G401.6 (cell line): Measurements from ENCODE around the gene KAT2B.
"Not testable (repeated sequence)": the region's sequence is repeated elsewhere in the genome, so short reads cannot be mapped to it uniquely, and the experiment has no call there.

Source experiments
- FAIRE-seq: peaks from 2 replicates; lab custom pipeline; 2012; peaks lifted over from hg19 to GRCh38; lab: Jason Lieb, UNC

KAT2B gene

GRCh38 chr3:20039765-20040547, at the start of gene KAT2B:
Gene KAT2B (plus strand): TSS chr3:20040446. CDS start chr3:20040478, 32 bp downstream.
- FAIRE-seq, result no peak

- no peak for FAIRE-seq
Measured at GRCh38 chr3:19994796-19995195, 45.5 kb upstream of the KAT2B start.

GRCh38 chr3:19997502-19997901, 42.7 kb upstream of the KAT2B start:
- FAIRE-seq, result no peak

GRCh38 chr3:20001932-20002331, 38.3 kb upstream of the KAT2B start:
- no peak for FAIRE-seq

GRCh38 chr3:20007960-20008359, 32.3 kb upstream of the KAT2B start:
- FAIRE-seq, result no peak

GRCh38 chr3:20008646-20009045, 31.6 kb upstream of the KAT2B start:
- FAIRE-seq, result no peak

- no peak for FAIRE-seq
Measured at GRCh38 chr3:20012164-20012563, 28.1 kb upstream of the KAT2B start, which contains the start of gene PP2D1. Gene PP2D1 (minus strand): TSS chr3:20012264. CDS start chr3:20012072, 192 bp downstream.

GRCh38 chr3:20013396-20013795, 26.9 kb upstream of the KAT2B start:
- no peak for FAIRE-seq

GRCh38 chr3:20015525-20015924, 24.7 kb upstream of the KAT2B start:
- no peak for FAIRE-seq

- not testable (repeated sequence) for FAIRE-seq
Measured at GRCh38 chr3:20016076-20016475, 24.2 kb upstream of the KAT2B start.

- FAIRE-seq, result no peak
Measured at GRCh38 chr3:20022954-20023622, 17.2 kb upstream of the KAT2B start.

- FAIRE-seq, result no peak
Measured at GRCh38 chr3:20023623-20024405, 16.4 kb upstream of the KAT2B start.

- no peak for FAIRE-seq
Measured at GRCh38 chr3:20027136-20027535, 13.1 kb upstream of the KAT2B start.

GRCh38 chr3:20028905-20029331, 11.3 kb upstream of the KAT2B start:
- no peak for FAIRE-seq

GRCh38 chr3:20031939-20032338, 8.3 kb upstream of the KAT2B start:
- FAIRE-seq, result not testable (repeated sequence)

GRCh38 chr3:20035019-20035418, 5.2 kb upstream of the KAT2B start:
- no peak for FAIRE-seq

- no peak for FAIRE-seq
Measured at GRCh38 chr3:20037255-20037996, 2.8 kb upstream of the KAT2B start.

GRCh38 chr3:20038699-20039465, 1.4 kb upstream of the KAT2B start:
- FAIRE-seq, result no peak

GRCh38 chr3:20039466-20039764, 831 bp upstream of the KAT2B start:
- no peak for FAIRE-seq

- FAIRE-seq, result no peak
Measured at GRCh38 chr3:20040548-20041196, 426 bp downstream of the KAT2B start.

GRCh38 chr3:20041197-20041780, 1.0 kb downstream of the KAT2B start:
- FAIRE-seq, result no peak
